Measurements from ENCODE around the gene NACA.
"Not testable (repeated sequence)": the region's sequence is repeated elsewhere in the genome, so short reads cannot be mapped to it uniquely, and the experiment has no call there.

NACA gene

DNA sequence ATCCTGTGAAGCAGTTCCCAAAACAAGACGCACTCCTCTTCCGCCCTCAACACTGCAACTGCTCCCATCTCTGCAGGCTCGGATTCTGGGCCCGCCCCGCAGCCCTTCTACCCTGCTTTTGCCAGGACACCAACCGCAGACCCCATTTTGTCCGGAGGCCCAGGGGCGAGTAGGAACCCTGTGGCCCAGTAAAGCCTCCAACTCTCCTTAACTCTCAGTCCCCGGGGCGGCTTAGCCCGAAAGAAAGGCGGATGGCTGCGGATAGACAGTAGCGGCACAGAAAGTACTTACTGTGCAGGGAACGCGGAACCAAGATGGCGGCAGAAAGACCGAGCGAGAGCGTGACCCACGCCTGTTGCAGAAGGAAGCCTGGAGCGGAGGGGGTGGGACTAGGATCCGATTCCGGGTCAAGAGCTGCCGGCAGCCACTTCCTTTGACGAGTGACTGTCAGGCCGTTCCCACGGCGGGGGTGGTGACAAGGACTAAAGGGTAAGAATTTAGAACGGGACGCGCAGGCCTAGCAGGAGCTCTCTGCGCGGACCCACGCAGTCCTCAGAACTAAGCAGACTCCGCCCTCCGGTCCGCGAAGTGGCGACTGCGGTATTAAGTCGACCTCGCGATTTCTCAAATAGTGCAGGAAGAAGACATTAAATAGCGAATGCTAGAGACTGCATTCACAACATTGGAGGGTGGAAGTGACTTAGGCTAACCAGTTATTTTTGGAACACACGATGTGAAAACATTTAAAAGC is at the start of gene NACA:
TSS of gene NACA (minus strand) at position 328 of the 751 bp plus-strand sequence. CDS start 778 bp downstream, outside the sequence.
- DNase-seq = peak; percentile 97

DNA sequence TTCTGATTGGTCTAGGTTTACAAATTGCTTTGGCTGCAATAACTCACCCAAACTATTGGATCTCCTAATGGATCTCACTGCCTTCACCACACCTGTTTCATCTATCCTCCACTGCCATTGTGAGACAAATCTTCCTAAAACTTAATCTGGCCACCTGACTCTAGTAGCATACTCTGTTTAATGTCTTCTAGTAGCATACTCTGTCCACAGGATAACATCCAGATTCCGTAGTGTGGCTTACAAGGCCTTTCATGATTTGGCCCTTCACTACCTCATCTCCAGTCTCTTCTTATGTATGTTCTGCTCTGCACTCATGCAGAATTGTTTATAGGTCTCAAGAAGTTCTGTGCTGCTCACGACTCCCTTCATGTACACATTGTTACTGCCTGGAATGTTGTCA is 48.0 kb upstream of the NACA start:
- no peak for DNase-seq

DNA sequence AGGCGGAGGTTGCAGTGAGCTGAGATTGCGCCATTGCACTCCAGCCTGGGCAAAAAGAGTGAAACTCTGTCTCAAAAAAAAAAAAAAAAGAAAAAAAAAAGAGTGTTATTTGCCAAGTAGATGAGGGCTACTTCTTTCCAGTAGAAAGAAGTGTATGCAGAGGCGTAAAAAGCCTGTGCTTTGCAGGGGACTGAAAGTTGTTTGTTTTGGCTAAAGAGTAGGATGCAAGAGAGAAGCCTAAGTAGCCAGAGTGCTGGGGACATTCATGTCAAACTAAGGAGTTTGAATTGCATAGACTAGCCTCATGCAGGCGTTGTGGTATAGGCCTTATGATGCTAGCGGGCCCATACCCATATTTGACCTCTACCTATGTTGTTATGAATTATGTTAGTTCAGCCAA is 47.5 kb upstream of the NACA start:
- no peak for DNase-seq

DNA sequence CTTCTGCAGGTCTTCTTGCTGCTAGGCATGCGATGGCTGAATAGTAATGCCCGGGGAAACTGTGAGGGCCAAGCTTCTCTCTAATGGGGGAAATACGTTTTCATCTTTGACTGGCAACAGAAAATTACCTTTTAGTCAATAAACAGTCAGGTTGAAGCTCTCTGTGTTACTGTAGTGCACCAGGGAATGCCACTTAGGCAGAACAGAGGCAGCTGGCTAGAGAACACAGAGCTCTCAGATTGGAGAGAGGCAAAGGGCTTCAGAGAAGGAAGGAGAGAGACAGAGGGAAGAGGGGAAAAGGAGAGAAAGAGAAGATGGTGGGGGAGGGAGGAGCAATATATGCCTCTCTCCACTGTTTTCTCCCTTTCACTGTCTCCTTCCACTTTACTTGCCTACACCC is 44.8 kb upstream of the NACA start:
- DNase-seq = no peak

DNA sequence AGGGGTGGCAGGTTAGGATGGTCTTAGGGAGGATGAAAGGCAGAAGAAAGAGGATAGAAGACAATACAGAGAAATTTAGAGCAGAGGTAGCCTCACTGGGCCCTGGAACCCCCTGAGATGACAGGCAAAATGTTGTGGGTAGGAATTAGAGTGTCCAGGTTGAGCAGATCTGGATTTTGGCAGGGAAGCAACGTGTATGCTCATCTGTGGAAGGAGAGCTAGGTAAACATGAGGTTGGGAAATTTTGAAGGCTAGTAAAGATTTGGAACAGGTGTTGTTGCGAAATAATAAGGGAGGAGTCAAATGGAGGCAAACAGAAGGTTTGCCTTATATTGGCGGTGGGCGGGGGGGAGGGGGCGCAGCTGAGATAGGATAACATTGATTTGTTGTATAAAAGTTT is 43.3 kb upstream of the NACA start:
- no peak for DNase-seq

DNA sequence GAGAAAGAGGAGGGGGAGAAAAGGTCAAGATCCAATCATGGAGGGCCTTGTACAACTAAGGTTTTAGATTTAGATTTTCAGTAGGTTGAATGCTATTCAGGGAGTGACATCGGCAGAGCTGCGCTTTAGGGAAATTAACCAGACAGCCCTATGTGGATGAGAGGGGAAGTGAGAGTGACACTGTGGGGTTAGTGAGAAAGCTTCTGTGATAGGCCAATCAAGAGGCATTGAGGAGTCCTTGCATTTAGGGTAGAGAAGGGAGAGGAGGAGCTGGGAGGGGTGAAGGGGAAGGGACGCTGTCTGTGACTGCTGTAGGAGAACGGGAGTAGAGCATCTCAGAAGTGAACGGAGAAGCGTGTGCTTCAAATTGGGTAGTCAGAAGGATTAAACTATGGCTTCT is 41.4 kb upstream of the NACA start:
- no peak for DNase-seq

DNA sequence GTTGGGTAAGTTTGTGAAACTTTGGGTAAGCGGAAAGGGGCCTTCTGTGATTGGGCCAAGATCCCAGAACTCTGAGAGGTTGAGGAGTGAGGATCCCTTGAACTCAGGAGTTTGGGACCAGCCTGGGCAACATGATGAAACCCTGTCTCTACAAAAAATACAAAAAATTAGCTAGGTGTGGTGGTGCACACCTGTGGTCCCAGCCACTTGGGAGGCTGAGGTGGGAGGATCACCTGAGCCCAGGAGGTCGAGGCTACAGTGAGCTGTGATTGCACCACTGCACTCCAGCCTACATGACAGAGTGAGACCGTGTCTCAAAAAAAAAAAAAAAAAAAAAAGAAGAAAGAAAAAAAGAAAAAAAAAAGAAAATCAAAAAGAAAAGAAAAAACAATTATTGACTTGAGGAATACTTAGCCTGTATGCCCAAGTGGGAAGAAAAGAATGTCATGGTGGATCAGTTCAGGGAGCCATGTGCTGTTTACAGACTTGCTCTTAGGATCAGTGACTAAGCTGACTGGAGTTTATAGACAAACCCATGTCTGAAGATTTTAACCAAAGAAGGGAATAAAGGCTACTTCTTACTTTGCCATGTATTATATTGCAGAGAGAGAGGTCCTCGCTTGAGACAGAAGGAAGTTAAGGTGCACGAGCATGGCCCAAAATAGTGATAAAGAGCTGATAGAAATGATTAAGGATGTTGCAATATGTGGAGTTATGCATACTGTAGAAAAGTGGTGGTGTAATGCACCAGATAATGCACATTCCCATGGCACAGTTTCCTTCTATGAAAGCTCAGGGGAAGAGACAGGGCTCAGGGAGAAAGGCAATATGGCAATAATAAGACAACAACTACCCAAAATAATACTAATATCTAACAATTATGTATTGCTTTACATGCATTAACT is 38.9 kb upstream of the NACA start:
- DNase-seq = no peak

DNA sequence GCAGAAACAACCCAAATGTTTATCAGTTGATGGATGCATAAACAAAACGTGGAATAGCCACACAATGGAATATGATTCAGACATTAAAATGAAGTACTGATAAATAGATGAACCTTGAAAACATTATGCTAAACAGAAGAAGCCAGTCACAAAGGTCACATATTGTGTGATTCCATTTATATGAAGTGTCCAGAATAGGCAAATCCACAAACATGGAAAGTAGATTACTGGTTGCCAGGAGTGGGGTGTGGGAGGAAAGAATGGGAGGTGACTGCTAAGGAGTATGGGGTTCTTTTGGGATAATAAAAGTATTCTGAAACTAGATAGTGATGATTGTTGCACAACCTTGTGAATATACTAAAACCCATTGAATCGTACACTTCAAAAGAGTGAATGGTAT is 36.7 kb upstream of the NACA start:
- no peak for DNase-seq

DNA sequence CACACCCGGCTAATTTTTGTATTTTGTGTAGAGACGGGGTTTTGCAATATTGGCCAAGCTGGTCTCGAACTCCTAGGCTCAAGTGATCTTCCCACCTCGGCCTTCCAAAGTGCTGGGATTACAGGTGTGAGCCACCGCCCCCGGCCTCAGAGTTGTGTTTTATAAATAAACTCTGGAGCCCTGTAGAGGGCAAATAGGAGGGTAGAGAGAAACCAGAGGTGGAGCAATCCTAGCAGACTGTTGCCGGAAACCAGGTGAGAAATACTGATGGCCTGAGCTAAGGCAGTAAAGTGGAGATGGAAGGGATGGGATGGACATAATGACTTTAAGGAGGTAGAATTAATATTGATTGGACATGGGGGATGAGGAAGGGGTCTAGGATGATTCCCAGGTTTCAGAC is 35.4 kb upstream of the NACA start:
- DNase-seq = no peak

DNA sequence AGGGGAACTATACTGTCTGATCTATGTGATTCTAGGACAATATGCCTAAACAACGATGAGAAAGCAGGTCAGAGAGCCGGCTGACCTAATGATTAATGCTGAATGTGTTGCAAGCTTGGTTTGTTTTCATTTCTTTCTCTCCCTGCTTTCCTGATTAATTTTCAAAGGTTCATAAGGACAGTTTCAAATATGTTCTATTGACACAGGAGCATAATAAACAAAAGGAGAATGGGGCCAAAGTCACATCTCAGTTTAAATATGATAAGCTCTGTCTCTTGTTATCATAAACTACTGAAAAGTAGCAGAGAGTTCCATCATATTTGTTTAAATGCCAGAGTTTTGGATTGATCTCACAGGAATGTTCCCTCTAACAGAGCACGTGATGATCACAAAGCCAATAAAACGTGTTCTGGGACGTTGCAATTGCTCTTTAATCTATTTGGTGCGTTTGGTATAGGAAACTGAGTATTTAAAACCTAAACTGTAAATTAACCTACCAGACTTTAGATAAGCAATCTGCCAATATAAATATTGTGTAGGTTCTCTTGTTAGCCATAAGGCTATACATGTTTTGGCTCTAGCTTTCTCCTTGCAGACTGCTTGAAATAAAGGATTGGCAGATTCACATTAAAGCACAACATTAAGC is 34.3 kb upstream of the NACA start:
- DNase-seq = no peak

DNA sequence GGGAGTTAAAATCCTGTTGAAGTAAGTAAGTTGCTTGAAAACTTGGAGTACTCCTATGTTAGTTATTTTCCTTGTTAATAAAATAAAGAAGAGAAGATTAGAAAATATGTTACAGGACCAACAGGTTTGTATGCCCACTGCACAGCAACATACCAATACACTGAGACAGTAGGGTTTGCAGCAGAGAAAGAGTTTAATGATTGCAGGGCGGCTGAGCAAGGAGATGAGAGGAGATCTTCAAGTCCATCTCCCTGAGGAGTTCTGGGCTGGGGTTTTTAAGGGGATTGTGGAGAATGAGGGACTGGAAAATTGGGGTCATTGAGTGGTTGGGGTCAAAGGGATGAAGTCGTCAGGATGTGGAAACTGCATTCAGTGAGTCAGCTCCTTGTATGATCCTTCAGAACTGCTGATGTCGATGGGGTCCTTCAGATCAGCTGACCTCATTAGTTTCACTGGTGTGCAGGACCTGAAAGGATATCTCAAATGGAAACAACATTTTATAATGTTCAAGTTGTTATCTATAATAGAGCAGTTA is 33.7 kb upstream of the NACA start:
- DNase-seq = no peak

DNA sequence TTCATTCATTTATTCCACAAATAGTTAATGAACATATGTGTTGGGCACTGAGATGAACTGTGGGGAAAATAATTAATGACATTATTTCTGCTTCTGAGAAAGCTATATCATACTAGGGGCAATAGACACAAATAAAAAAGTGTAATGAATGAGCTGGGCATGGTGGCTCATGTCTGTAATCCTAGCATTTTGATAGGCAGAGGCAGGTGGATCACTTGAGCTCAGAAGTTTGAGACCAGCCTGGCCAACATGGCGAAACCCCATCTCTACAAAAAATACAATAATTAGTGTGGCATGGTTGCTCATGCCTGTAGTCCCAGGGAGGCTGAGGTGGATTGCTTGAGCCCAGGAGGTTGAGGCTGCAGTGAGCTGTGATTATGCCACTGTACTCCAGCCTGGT is 32.9 kb upstream of the NACA start:
- DNase-seq = not testable (repeated sequence)

DNA sequence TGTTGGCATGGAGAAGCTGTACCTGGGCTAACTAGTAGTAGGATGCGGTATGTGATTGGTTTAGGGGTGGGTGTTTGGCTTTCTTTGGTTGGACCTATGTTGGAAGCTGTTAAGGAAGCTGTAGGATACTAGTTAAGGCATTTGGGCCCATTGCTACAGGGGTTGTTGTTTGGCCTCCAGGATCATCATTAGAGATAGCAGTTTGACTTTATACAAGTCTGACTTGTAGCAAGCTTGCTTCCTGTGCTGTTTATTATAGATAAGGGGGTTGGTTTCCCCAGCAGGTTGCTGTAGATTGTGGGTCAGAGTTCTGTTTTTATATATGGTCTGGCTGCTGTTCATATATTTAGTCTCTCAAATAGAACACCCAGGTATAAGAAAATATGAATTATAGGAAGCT is 28.5 kb upstream of the NACA start:
- DNase-seq = no peak

DNA sequence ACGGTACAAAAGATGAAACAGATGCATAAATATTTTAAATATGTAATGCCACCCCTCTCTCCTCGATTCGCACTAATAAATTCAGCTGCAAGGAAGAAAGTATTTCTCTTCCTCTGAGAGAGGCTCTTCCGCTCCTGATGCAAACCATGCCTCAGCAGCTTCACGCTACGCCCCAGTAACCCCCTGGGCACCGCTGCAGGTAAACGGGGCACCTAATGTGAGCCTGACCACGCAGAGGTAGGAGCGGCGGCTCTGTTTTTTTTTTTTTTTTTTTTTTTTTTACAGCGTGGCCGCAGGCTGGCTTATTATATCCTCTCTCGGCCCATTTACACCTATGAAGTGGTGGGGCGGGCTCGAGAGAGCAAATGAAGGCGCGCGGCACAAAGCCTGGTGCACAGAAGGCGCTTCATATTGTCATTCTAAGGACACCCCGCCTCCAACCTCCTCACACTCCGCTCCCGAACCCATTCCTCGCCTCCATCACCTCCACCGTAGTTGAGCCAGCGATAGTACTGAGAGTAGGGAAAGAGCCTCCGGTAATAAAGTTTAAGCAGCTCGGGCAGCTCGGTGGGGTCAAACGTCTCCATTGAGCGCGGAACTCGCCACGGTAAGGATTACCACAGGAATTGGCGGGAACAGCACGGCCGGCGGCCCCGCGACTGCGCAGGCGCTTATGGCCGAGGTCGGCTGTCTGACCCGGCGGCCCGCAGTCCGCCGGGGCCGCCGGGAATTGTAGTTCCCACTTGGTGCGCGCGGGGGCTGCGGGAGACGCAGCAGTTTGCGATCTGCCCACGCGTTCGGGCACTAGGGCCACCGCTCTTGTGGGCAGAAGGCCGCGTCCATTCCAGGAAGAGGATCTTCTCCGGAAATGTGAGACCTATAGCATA is 26.9 kb upstream of the NACA start, which contains the start of gene PRIM1:
TSS of gene PRIM1 (minus strand) at position 612 of the 887 bp plus-strand sequence. CDS start at position 587, 25 bp downstream.
- peak; percentile 85 for DNase-seq

DNA sequence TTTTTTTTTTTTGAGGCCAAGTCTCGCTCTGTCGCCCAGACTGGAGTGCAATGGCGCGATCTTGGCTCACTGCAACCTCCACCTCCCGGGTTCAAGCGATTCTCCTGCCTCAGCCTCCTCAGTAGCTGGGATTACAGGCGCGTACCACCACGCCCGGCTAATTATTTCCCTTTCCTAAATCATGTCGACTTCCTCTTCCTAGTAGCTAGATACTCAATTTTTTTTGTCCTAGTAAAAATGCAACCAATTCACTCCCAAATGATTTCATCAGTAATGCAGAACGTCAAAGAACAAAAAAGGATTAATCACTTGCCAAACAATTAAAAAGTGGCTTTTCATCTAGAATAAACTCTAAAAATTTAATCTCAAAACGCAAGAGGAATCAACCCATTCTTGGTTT is 25.5 kb upstream of the NACA start:
- not testable (repeated sequence) for DNase-seq

DNA sequence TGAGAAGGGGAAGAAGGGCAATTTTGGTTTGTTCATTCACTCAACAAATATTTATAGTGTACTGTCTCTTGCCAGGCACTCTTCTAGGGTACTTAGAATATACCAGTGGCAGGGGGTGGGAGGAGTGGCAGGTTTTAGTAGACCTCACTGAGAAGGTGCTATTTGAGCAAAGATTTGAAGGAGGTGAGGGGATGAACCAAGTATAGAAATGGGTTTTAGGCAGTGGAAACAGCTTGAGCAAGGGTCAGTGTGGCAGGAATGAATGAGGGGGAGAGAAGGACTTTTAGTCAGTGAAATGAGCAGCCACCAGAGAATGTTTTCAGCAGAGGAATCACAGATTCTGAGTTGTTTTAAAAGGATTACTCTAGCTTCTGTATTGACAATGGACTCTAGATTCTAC is 24.8 kb upstream of the NACA start:
- DNase-seq = no peak

DNA sequence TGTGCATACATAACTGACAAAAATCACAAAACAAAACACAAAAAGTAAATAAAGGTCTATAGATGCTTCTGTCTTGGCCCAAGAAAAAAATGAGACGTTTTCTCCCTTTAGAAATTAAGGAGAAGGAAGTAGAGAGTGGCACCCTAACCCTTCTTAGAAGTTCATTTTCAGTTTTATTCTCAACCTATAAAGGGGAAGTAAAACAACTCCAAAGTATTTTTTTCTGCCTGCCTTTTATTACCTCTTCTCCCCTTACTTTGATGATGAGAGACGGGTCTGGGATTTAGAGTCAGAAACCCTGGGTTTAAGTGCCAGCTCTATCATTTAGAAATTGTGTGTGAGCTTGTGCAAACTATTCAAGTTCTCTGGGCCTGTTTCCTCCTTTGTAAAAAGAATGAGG is 24.3 kb upstream of the NACA start:
- DNase-seq = no peak

DNA sequence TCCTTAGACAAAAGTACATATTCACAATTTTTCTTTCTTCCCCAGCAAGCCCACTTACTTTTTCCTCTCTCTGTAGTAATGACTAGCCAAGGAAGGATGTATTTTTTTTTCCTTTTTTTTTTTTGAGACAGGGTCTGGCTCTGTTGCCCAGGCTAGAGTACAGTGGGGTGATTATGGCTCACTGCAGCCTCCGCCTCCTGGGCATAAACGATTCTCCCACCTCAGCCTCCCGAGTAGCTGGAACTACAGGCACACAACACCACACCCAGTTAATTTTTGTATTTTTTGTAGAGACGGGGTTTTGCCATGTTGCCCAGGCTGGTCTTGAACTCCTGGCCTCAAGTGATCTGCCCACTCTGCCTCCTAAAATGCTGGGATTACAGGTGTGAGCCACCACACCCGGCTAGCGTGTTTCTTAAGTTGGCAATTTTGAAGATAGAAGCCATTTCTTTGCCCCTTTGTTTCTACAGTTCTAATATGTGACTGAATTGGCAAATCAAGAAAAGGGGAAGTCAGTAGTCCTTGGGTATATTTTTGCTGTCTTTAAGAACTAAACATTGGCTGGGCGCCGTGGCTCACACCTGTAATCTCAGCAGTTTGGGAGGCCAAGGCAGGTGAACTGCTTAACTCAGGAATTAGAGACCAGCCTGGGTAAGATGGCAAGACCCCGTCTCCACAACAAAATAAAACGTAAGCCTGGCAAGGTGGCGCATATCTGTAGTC is 3.2 kb upstream of the NACA start:
- DNase-seq = no peak

DNA sequence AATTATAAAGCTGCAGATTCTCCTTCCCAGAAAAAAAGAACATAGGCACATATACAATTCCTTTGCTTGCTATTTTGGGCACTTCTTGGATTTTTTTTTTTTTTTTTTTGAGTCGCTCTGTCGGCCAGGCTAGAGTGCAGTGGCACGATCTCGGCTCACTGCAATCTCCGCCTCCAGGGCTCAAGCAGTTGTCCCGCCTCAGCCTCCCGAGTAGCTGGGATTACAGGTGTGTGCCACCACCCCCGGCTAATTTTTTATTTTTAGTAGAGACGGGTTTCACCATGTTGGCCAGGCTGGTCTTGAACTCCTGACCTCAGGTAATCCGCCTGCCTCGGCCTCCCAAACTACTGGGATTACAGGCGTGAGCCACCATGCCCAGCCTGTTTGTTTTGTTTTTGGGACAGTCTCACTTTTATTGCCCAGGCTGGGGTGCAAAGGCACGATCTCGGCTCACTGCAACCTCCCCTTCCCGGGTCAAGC is 1.1 kb upstream of the NACA start:
- DNase-seq = not testable (repeated sequence)

DNA sequence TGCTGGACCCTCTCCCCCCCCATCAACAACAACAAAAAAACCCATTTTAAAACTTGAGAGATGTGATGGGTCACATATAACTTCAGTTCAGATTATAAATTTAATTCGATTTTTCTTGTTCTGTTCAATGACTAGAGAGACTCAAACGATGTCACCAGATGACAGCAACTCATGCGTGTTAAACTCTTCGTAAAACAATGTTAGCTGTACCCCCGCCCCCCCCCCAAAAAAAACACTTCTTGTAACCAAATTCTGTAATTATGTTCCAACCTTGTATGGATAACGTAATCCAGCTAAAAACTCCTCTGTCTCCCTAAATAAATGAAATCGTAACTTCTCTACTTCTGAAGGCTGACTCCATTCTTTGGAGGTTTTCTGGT is 614 bp upstream of the NACA start:
- DNase-seq = no peak

DNA sequence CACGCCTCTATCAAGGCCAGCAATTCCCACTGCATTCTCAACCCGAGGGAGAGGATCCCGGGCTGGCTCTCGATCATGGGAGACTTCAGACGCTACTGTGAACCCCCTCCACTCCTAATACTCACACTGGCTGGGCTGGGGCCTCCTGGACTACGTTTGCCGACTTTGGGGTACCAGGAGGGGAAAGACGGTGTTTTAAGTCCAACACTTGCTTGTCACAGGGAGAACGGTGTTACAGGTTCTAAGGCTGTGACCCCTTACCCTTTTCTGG is 463 bp downstream of the NACA start:
- DNase-seq = no peak

All from activated CD8-positive, alpha-beta memory T cell treated with anti-CD3 and anti-CD28 coated beads, Interleukin-2, amount 50 U/mL, for 4 hours (primary cell).